HEK293 (cell line): Measurements from ENCODE around the gene MAVS.
A peak's percentile ranks its signal among the peaks of the same experiment; 100 is the strongest.

Source experiments
- CTCF ChIA-PET: fragments of 350-600 bp; formaldehyde crosslinking; extraction: SDS; loops from one replicate; lab custom pipeline; 2021; ENCODE audit warnings: antibody characterized with exemption; lab: Yijun Ruan, JAX
- POLR2A ChIA-PET: fragments of 300-600 bp; formaldehyde crosslinking; extraction: SDS; loops from one replicate; lab custom pipeline; 2020; ENCODE audit warnings: antibody characterized with exemption, inconsistent platforms; lab: Yijun Ruan, JAX
- H3K27ac ChIP-seq: fragments of 200-500 bp; sonication (Bioruptor generic); 2 replicates; pipeline ENCODE4 v1.5.1; 2014; ENCODE audit warnings: low read depth, low read length, control low read depth, inconsistent platforms; ENCODE audit errors: extremely low read depth
- H3K36me3 ChIP-seq, 2 experiments: fragments of 200-500 bp in 1 of 2; sonication (Bioruptor generic) in 1 of 2; 1 replicate in 1 of 2; 2 replicates in 1 of 2; pipeline ENCODE4 v1.5.1; 2014 to 2017; ENCODE audit warnings: inconsistent platforms in 2 of 2, low read length in 2 of 2; ENCODE audit not compliant: control insufficient read depth in 2 of 2, insufficient read depth in 1 of 2
- H3K4me1 ChIP-seq: fragments of 200-500 bp; sonication (Bioruptor generic); 2 replicates; pipeline ENCODE4 v1.5.1; 2014; ENCODE audit warnings: mild to moderate bottlenecking, low read length, inconsistent platforms; ENCODE audit not compliant: control insufficient read depth, insufficient read depth
- H3K4me3 ChIP-seq: 2 replicates; pipeline ENCODE4 v1.5.1; 2011; ENCODE audit warnings: low read depth, mild to moderate bottlenecking, control low read depth, low read length, moderate library complexity
- H3K9me3 ChIP-seq: fragments of 200-500 bp; sonication (Bioruptor generic); 2 replicates; pipeline ENCODE4 v1.5.1; 2014; ENCODE audit warnings: low read depth, low read length, inconsistent platforms; ENCODE audit not compliant: control insufficient read depth, insufficient read depth
- GLI2 ChIP-seq: fragments of 450-650 bp; formaldehyde crosslinking; IDR thresholded peaks from 2 replicates; pipeline ENCODE4; 2017; ENCODE audit warnings: missing biosample characterization, missing genetic modification characterization, low read depth, borderline replicate concordance
- MEIS1 ChIP-seq: sonication (generic); formaldehyde crosslinking; IDR thresholded peaks from 2 replicates; pipeline ENCODE4 v1.8.1; 2022; ENCODE audit warnings: missing genetic modification reagents, mild to moderate bottlenecking, borderline replicate concordance
- MYNN ChIP-seq: fragments of 450-650 bp; formaldehyde crosslinking; IDR thresholded peaks from 2 replicates; pipeline ENCODE4 v1.5.1; 2016; ENCODE audit warnings: missing biosample characterization, missing genetic modification characterization, borderline replicate concordance
- REPIN1 ChIP-seq: fragments of 450-650 bp; formaldehyde crosslinking; IDR thresholded peaks from 2 replicates; pipeline ENCODE4 v1.5.1; 2017; ENCODE audit warnings: missing biosample characterization, missing genetic modification characterization, low read depth
- YY1 ChIP-seq: fragments of 450-650 bp; formaldehyde crosslinking; IDR thresholded peaks from 2 replicates; pipeline ENCODE4 v1.5.1; 2018; ENCODE audit warnings: missing biosample characterization, missing genetic modification characterization
- ZBTB17 ChIP-seq: fragments of 450-650 bp; formaldehyde crosslinking; IDR thresholded peaks from 2 replicates; pipeline ENCODE4 v1.5.1; 2016; ENCODE audit warnings: missing biosample characterization, missing genetic modification characterization
- ZNF146 ChIP-seq: fragments of 450-650 bp; formaldehyde crosslinking; IDR thresholded peaks from 2 replicates; pipeline ENCODE4 v1.5.1; 2016; ENCODE audit warnings: missing biosample characterization, missing genetic modification characterization
- ZNF184 ChIP-seq: fragments of 450-650 bp; IDR thresholded peaks from 2 replicates; pipeline ENCODE4 v1.5.1; 2018; ENCODE audit warnings: missing biosample characterization, mild to moderate bottlenecking, missing genetic modification characterization
- ZNF211 ChIP-seq: fragments of 450-650 bp; formaldehyde crosslinking; IDR thresholded peaks from 2 replicates; pipeline ENCODE4 v1.5.1; 2016; ENCODE audit warnings: low read depth, missing biosample characterization, missing genetic modification characterization
- ZNF221 ChIP-seq: fragments of 450-650 bp; formaldehyde crosslinking; IDR thresholded peaks from 2 replicates; pipeline ENCODE4 v1.5.1; 2017; ENCODE audit warnings: missing biosample characterization, missing genetic modification characterization, borderline replicate concordance
- ZNF558 ChIP-seq: fragments of 450-650 bp; formaldehyde crosslinking; IDR thresholded peaks from 2 replicates; pipeline ENCODE4 v1.5.1; 2016; ENCODE audit warnings: missing biosample characterization, missing genetic modification characterization
- ZNF571 ChIP-seq: fragments of 450-650 bp; formaldehyde crosslinking; IDR thresholded peaks from 2 replicates; pipeline ENCODE4 v1.5.0; 2017; ENCODE audit warnings: missing biosample characterization, missing genetic modification characterization
- ZNF747 ChIP-seq: fragments of 450-650 bp; formaldehyde crosslinking; IDR thresholded peaks from 2 replicates; pipeline ENCODE4 v1.5.1; 2016; ENCODE audit warnings: missing biosample characterization, missing genetic modification characterization
- ZNF768 ChIP-seq: fragments of 450-650 bp; formaldehyde crosslinking; IDR thresholded peaks from 2 replicates; pipeline ENCODE4 v1.5.1; 2018; ENCODE audit warnings: missing biosample characterization, mild to moderate bottlenecking, missing genetic modification characterization
- ZNF776 ChIP-seq: fragments of 450-650 bp; formaldehyde crosslinking; IDR thresholded peaks from 2 replicates; pipeline ENCODE4 v1.5.0; 2017; ENCODE audit warnings: missing biosample characterization, missing genetic modification characterization, borderline replicate concordance
- ZNF843 ChIP-seq: fragments of 450-650 bp; formaldehyde crosslinking; IDR thresholded peaks from 2 replicates; pipeline ENCODE4 v1.5.1; 2016; ENCODE audit warnings: missing biosample characterization, missing genetic modification characterization
- ZXDB ChIP-seq: fragments of 450-650 bp; formaldehyde crosslinking; IDR thresholded peaks from 2 replicates; pipeline ENCODE4 v1.5.1; 2016; ENCODE audit warnings: missing biosample characterization, missing genetic modification characterization
- TF ChIP-seq, protein P1 (sequence below): fragments of 450-650 bp; IDR thresholded peaks from 2 replicates; pipeline ENCODE4 v1.5.1; 2018; ENCODE audit warnings: missing biosample characterization, missing genetic modification characterization
- TF ChIP-seq, protein P2 (sequence below): fragments of 450-650 bp; formaldehyde crosslinking; IDR thresholded peaks from 2 replicates; pipeline ENCODE4 v1.5.1; 2017; ENCODE audit warnings: missing biosample characterization, missing genetic modification characterization
- TF ChIP-seq, protein P3 (sequence below): fragments of 450-650 bp; formaldehyde crosslinking; IDR thresholded peaks from 2 replicates; pipeline ENCODE4 v1.5.1; 2016; ENCODE audit warnings: missing biosample characterization, missing genetic modification characterization
- TF ChIP-seq, protein P4 (sequence below): fragments of 450-650 bp; formaldehyde crosslinking; IDR thresholded peaks from 2 replicates; pipeline ENCODE4 v1.5.1; 2016; ENCODE audit warnings: missing biosample characterization, missing genetic modification characterization

Gene MAVS

DNA sequence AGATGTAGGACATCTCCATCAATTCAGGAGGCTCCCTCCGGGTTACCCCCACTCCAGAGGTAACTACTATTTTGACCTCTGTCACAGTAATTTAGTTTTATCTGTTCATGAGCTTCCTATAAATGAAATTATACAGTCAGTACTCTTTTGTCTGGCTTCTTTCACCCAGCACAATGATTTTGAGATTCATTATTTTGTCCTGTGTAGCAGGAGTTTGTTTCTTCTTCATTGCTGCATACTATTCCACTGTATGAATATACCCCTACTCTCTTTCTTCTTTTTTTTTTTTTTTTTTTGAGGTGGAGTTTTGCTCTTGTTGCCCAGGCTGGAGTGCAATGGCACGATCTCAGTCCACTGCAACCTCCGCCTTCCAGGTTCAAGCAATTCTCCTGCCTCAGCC lies 38.1 kb upstream of the MAVS start:
- no peak for TF ChIP-seq YY1 (tag by site-specific recombination)
- peak; percentile 100 for TF ChIP-seq ZNF146 (tag by site-specific recombination)
- TF ChIP-seq, protein P1, sequence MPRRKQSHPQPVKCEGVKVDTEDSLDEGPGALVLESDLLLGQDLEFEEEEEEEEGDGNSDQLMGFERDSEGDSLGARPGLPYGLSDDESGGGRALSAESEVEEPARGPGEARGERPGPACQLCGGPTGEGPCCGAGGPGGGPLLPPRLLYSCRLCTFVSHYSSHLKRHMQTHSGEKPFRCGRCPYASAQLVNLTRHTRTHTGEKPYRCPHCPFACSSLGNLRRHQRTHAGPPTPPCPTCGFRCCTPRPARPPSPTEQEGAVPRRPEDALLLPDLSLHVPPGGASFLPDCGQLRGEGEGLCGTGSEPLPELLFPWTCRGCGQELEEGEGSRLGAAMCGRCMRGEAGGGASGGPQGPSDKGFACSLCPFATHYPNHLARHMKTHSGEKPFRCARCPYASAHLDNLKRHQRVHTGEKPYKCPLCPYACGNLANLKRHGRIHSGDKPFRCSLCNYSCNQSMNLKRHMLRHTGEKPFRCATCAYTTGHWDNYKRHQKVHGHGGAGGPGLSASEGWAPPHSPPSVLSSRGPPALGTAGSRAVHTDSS (tag by site-specific recombination): no peak
- 0 out of 2 replicates have a peak, but pooled peaks have one; percentile 6 for TF ChIP-seq ZXDB (tag by site-specific recombination)
- TF ChIP-seq ZNF184 (tag by site-specific recombination): no peak
- TF ChIP-seq ZNF776 (tag by site-specific recombination): no peak
- no peak for TF ChIP-seq ZNF747
- TF ChIP-seq REPIN1 (tag by site-specific recombination): no peak
- TF ChIP-seq MEIS1 (CRISPR knock-in tag): no peak
- TF ChIP-seq, protein P2, sequence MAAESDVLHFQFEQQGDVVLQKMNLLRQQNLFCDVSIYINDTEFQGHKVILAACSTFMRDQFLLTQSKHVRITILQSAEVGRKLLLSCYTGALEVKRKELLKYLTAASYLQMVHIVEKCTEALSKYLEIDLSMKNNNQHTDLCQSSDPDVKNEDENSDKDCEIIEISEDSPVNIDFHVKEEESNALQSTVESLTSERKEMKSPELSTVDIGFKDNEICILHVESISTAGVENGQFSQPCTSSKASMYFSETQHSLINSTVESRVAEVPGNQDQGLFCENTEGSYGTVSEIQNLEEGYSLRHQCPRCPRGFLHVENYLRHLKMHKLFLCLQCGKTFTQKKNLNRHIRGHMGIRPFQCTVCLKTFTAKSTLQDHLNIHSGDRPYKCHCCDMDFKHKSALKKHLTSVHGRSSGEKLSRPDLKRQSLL: no peak
- TF ChIP-seq, protein P3, sequence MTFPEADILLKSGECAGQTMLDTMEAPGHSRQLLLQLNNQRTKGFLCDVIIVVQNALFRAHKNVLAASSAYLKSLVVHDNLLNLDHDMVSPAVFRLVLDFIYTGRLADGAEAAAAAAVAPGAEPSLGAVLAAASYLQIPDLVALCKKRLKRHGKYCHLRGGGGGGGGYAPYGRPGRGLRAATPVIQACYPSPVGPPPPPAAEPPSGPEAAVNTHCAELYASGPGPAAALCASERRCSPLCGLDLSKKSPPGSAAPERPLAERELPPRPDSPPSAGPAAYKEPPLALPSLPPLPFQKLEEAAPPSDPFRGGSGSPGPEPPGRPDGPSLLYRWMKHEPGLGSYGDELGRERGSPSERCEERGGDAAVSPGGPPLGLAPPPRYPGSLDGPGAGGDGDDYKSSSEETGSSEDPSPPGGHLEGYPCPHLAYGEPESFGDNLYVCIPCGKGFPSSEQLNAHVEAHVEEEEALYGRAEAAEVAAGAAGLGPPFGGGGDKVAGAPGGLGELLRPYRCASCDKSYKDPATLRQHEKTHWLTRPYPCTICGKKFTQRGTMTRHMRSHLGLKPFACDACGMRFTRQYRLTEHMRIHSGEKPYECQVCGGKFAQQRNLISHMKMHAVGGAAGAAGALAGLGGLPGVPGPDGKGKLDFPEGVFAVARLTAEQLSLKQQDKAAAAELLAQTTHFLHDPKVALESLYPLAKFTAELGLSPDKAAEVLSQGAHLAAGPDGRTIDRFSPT (tag by site-specific recombination): no peak
- no peak for TF ChIP-seq ZBTB17 (tag by site-specific recombination)
- no peak for TF ChIP-seq ZNF843 (tag by site-specific recombination)
- no peak for TF ChIP-seq ZNF768
- TF ChIP-seq GLI2: no peak
- no peak for TF ChIP-seq ZNF211 (tag by site-specific recombination)
- TF ChIP-seq MYNN: no peak
- TF ChIP-seq ZNF221: no peak
- TF ChIP-seq ZNF558 (tag by site-specific recombination): no peak
- TF ChIP-seq, protein P4, sequence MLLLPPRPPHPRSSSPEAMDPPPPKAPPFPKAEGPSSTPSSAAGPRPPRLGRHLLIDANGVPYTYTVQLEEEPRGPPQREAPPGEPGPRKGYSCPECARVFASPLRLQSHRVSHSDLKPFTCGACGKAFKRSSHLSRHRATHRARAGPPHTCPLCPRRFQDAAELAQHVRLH (tag by site-specific recombination): peak; percentile 87
- no peak for TF ChIP-seq ZNF571 (tag by site-specific recombination)
- Histone ChIP-seq H3K4me3 (no peak overlapping the region), H3K27ac (peak overlapping the region; percentile 62), H3K4me1 (peaks cover 33% of the 10 kb centered on the region), H3K36me3 (peaks cover 10 to 28% of the 10 kb centered on the region in 2 experiments; a peak in 2 of 3 replicates), H3K9me3 (no peaks in the 10 kb centered on the region)
- ChIA-PET CTCF (no interaction called here), POLR2A (interaction anchor here (0.7 to 1.2 kb wide), 2 partner anchors 10 to 71 kb away, joined by 4 read pairs; no protein-coding TSS in a partner anchor)
